ENCODE measurements around the gene PAQR7. TPM values are rescaled to one million over a fixed set of nuclear protein-coding genes. Genes with fewer than 3 reads are reported as not detected.

Gene PAQR7
- total RNA-seq, 2 experiments from 2014 or later = 0.22 to 1.3 TPM

GRCh38 chr1:25875856-25876692 is 566 bp upstream of the PAQR7 start:
- Histone ChIP-seq H3K9me2 (ENCODE audit: insufficient read depth, low read length) (no peaks in the 10 kb centered on the region), H3K79me2 (ENCODE audit: insufficient read depth, low read depth, low read length) (no peaks in the 10 kb centered on the region), H3K36me3 (ENCODE audit: insufficient read depth, low read length) (no peaks in the 10 kb centered on the region), H3K4me2 (ENCODE audit: low read length) (peak overlapping the region; percentile 74), H3K9me3 (ENCODE audit: low read length) (no peaks in the 10 kb centered on the region), H3K4me1 (ENCODE audit: insufficient read depth, low read length, poor library complexity, severe bottlenecking) (peaks cover 39% of the 10 kb centered on the region), H4K20me1 (ENCODE audit: insufficient read depth, low read length) (no peaks in the 10 kb centered on the region), H3K4me3 (ENCODE audit: low read depth, low read length, poor library complexity, severe bottlenecking) (peak overlapping the region; percentile 54), H3K27ac (ENCODE audit: low read depth, low read length, poor library complexity, severe bottlenecking) (no peak overlapping the region), H2AFZ (ENCODE audit: low read length) (peak overlapping the region; percentile 65; the same call in 1 of the 2 replicates)
- BruUV-seq (replicated peaks) = no TSS peak
- POLR2A ChIA-PET = interaction anchor here (0.5 to 1.7 kb wide), 2 partner anchors 31 to 91 kb away, joined by 3 to 4 read pairs; no protein-coding TSS in a partner anchor
- intact Hi-C loops (cut with micrococcal nuclease; ENCODE audit: unreplicated experiment) = no loop called here
- TF ChIP-seq CTCF (conservative IDR thresholded peaks at IDR 0.05; ENCODE audit: low read length) = no peak
- TF ChIP-seq EZH2phosphoT487 (IDR thresholded peaks at IDR 0.05; ENCODE audit: borderline replicate concordance, low read depth, low read length) = no peak
- no peak for DNase-seq (ENCODE audit: low spot score)
- CTCF ChIA-PET (ENCODE audit: unreplicated experiment) = no interaction called here

- Histone ChIP-seq H4K20me1 (ENCODE audit: insufficient read depth, low read length) (no peaks in the 10 kb centered on the region), H2AFZ (ENCODE audit: low read length) (peak overlapping the region; percentile 65; the same call in 1 of the 2 replicates), H3K4me3 (ENCODE audit: low read depth, low read length, poor library complexity, severe bottlenecking) (peak overlapping the region; percentile 54), H3K4me1 (ENCODE audit: insufficient read depth, low read length, poor library complexity, severe bottlenecking) (peaks cover 45% of the 10 kb centered on the region), H3K27ac (ENCODE audit: low read depth, low read length, poor library complexity, severe bottlenecking) (no peak overlapping the region), H3K9me2 (ENCODE audit: insufficient read depth, low read length) (no peaks in the 10 kb centered on the region), H3K4me2 (ENCODE audit: low read length) (peak overlapping the region; percentile 74), H3K79me2 (ENCODE audit: insufficient read depth, low read depth, low read length) (no peaks in the 10 kb centered on the region), H3K36me3 (ENCODE audit: insufficient read depth, low read length) (no peaks in the 10 kb centered on the region), H3K9me3 (ENCODE audit: low read length) (no peaks in the 10 kb centered on the region)
- no peak for DNase-seq (ENCODE audit: low spot score)
- BruUV-seq (replicated peaks) = no TSS peak
- no peak for TF ChIP-seq CTCF (conservative IDR thresholded peaks at IDR 0.05; ENCODE audit: low read length)
- TF ChIP-seq EZH2phosphoT487 (IDR thresholded peaks at IDR 0.05; ENCODE audit: borderline replicate concordance, low read depth, low read length) = no peak
- POLR2A ChIA-PET = interaction anchor here (0.6 to 1.7 kb wide), 2 partner anchors 29 to 72 kb away, joined by 4 read pairs; no protein-coding TSS in a partner anchor
- intact Hi-C loops (cut with micrococcal nuclease; ENCODE audit: unreplicated experiment) = no loop called here
- CTCF ChIA-PET (ENCODE audit: unreplicated experiment) = no interaction called here
These were observed 814 bp downstream of the PAQR7 start for GRCh38 chr1:25874635-25875153.

- Histone ChIP-seq H3K4me1 (ENCODE audit: insufficient read depth, low read length, poor library complexity, severe bottlenecking) (peaks cover 45% of the 10 kb centered on the region), H3K27ac (ENCODE audit: low read depth, low read length, poor library complexity, severe bottlenecking) (no peak overlapping the region), H3K4me2 (ENCODE audit: low read length) (no peak overlapping the region), H3K9me2 (ENCODE audit: insufficient read depth, low read length) (no peaks in the 10 kb centered on the region), H3K4me3 (ENCODE audit: low read depth, low read length, poor library complexity, severe bottlenecking) (no peak overlapping the region), H4K20me1 (ENCODE audit: insufficient read depth, low read length) (no peaks in the 10 kb centered on the region), H3K9me3 (ENCODE audit: low read length) (no peaks in the 10 kb centered on the region), H2AFZ (ENCODE audit: low read length) (no peak overlapping the region), H3K79me2 (ENCODE audit: insufficient read depth, low read depth, low read length) (no peaks in the 10 kb centered on the region), H3K36me3 (ENCODE audit: insufficient read depth, low read length) (no peaks in the 10 kb centered on the region)
- intact Hi-C loops (cut with micrococcal nuclease; ENCODE audit: unreplicated experiment) = no loop called here
- no TSS peak for BruUV-seq (replicated peaks)
- POLR2A ChIA-PET = interaction anchor here (0.6 to 1.7 kb wide), 2 partner anchors 29 to 72 kb away, joined by 4 read pairs; no protein-coding TSS in a partner anchor
- CTCF ChIA-PET (ENCODE audit: unreplicated experiment) = no interaction called here
- TF ChIP-seq CTCF (conservative IDR thresholded peaks at IDR 0.05; ENCODE audit: low read length) (no peak), EZH2phosphoT487 (IDR thresholded peaks at IDR 0.05; ENCODE audit: borderline replicate concordance, low read depth, low read length) (no peak)
- DNase-seq (ENCODE audit: low spot score) = no peak
These were observed 1.3 kb downstream of the PAQR7 start for GRCh38 chr1:25874209-25874608.

Data from OCI-LY7 (cell line).